GM21619 (cell line): Measurements from ENCODE around the gene CST6.

ENCODE experiments used
- ATAC-seq: cut with Tn5 transposase; IDR thresholded peaks from one replicate; pipeline ENCODE4 v1.9.1; 2021; ENCODE audit not compliant: unreplicated experiment

Gene CST6, protein sequence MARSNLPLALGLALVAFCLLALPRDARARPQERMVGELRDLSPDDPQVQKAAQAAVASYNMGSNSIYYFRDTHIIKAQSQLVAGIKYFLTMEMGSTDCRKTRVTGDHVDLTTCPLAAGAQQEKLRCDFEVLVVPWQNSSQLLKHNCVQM

DNA sequence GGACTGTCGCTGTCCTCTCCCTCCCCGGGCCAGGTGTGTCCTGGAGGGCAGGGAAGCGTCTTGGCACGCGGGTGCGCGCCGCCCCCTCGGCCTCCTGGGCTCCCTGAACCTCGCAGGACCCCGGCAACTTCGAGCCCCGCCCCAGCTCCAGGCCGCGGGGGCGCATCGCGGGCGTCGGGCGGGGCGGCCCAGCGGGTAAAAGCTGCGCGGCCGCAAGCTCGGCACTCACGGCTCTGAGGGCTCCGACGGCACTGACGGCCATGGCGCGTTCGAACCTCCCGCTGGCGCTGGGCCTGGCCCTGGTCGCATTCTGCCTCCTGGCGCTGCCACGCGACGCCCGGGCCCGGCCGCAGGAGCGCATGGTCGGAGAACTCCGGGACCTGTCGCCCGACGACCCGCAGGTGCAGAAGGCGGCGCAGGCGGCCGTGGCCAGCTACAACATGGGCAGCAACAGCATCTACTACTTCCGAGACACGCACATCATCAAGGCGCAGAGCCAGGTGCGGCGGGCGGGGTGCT, at the start of gene CST6:
Gene CST6, plus strand, starts transcription at position 224 of the 519 bp plus-strand sequence. Its CDS starts 37 bp downstream, at position 261.
- no peak for ATAC-seq

DNA sequence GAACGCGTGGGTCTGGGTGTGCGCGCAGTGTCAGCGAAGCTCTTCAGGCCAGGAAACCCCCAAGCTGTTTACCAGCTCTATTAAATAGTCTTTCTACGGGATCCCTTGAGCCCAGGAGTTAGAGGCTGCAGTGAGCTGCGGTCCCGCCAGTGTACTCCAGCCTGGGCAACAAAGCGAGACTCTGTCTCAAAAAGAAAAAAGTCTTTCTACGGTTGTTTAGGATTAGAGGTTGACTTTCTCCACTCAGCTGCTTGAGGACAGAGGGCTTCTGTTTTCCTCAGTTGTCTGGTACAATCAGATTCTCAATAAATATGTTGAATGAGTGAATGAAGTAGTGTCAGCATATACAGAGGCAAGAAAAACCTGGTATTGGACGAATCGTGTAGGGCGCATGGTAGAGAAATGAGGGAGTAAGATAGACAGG, 49.7 kb upstream of the CST6 start:
- ATAC-seq = no peak

GRCh38 chr11:65964906-65965305, 46.9 kb upstream of the CST6 start:
- no peak for ATAC-seq

- no peak for ATAC-seq
Measured at GRCh38 chr11:65965986-65966762, 45.6 kb upstream of the CST6 start.

DNA sequence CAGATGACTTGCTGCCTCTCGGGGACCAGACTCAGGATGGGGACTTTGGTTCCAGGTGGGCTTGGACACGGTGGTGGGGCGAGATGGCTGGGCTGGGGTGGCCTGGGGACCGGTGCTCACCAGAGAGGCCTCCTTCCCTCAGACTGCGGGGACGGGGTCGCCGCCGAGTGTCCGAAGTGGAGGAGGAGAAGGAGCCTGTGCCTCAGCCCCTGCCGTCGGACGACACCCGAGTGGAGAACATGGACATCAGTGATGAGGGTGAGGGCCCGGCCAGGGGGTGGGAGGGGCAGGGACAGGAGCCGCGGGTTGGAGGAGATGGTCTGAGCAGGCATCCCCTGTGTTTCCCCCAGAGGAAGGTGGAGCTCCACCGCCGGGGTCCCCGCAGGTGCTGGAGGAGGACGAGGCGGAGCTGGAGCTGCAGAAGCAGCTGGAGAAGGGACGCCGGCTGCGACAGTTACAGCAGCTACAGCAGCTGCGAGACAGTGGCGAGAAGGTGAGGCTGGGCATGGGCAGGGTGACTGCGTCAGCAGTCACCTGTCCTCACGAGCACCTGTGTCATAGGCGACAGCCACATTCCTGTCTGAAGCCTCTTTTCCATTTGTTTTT, 44.4 kb upstream of the CST6 start:
- ATAC-seq = no peak

GRCh38 chr11:65968600-65969482, 43.0 kb upstream of the CST6 start:
- ATAC-seq = no peak

DNA sequence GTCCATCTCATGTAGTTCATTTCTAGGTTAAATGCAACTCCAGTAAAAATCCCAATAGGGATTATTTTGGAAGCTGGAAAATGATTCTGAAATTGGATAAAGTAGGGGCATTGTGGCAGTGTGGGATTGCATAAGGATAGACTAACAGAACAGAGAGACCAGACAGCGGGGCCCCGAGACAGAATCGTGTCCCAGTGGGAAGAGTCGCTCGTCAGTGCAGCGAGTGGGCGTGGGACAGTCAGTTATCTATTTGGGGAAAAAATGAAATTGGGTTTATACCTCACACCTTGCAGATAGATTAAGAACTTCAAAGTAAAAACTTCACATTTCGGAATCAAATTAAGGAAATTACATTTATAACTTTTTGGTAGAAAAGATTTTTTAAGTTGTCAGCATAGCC, 39.7 kb upstream of the CST6 start:
- no peak for ATAC-seq

- ATAC-seq = no peak
Measured at GRCh38 chr11:65973439-65974110, 38.2 kb upstream of the CST6 start.

DNA sequence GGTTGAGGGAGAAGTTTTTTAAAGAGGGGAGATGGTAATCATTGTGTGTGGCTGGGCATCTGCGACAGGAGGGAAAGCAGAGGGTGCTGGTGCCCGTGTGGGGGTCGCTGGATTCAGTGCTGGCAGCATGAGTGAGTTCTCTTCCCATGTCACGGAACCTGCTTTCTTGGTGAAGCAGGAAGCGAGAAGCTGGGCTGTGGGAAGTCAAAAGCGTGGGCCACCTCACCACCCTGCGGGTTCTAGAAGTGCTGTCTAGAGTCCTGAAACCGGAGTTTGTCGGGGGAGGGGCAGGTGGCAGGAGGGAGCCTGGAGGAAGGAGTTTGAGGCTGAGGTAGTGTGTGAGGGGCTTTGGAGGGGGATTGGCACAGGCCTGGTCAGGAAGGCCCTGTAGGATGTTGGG, 36.0 kb upstream of the CST6 start:
- ATAC-seq = no peak

GRCh38 chr11:65976216-65977176, 35.3 kb upstream of the CST6 start:
- ATAC-seq = no peak

GRCh38 chr11:65977621-65978390, 34.0 kb upstream of the CST6 start:
- ATAC-seq = no peak

GRCh38 chr11:65978391-65979238, 33.2 kb upstream of the CST6 start:
- no peak for ATAC-seq

- ATAC-seq = no peak
Measured at GRCh38 chr11:65979261-65979759, 32.5 kb upstream of the CST6 start.

GRCh38 chr11:65981101-65981740, 30.6 kb upstream of the CST6 start:
- ATAC-seq = no peak

GRCh38 chr11:65981972-65982823, 29.6 kb upstream of the CST6 start:
- no peak for ATAC-seq
